ENCODE results near the gene TMEM86B. TPM values are rescaled to one million over a fixed set of nuclear protein-coding genes. Genes with fewer than 3 reads are reported as not detected.
A peak's percentile ranks its signal among the peaks of the same experiment; 100 is the strongest.

The TMEM86B gene
- total RNA-seq, 2 experiments from 2014 or later = 11.7 to 11.8 TPM

- peak in 10 of 14 experiments; percentile 19 to 70 (median 46) for DNase-seq
- peak overlapping the region; percentile 89 for H3K4me3 Mint-ChIP-seq
- peak; percentile 6 for ATAC-seq (ENCODE audit: poor library complexity)
Measured at GRCh38 chr19:55251341-55252081, 22.9 kb upstream of the TMEM86B start.

DNA sequence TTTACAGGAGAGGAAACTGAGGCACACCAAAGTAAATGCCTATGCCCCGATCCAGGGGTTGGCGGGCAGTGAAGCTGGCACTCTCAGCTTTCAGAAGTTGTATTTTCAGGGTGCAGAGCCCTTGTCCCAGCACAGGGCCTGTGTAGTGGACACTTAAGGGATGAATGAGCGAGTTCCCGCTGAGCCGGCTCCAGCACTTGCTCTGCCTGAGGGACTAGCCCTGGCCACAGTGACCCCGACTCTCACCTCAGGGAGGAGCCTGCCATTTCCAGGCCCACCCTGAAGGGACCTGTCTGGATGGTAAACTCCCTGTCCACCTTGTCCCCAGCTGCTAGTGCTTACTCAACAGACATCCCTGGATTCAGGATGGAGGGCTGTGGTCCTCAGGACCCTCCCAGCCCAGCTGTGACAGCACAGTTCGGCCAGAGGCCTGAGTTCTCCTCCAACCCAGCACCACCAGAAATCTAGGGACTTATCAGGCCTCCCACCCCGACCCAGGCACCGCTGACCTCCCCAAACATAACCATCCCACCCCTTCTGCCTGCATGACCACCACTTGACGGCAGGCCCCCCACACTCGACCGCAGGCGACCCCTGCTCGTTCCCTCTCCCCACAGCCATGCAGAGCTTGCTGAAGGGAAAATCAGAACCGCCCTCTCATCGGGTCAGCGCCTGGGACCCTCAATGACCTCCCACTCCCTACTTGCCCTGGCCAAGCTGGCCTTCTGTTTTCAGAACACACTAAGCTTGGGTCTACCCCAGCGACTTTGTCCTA is 21.9 kb upstream of the TMEM86B start:
- Mint-ChIP-seq H3K4me1 (ENCODE audit: low read depth) (peaks cover 63% of the 10 kb centered on the region), H3K9me3 (no peaks in the 10 kb centered on the region), H3K36me3 (ENCODE audit: low read depth) (peaks cover 48% of the 10 kb centered on the region), H3K4me3 (peak overlapping the region; percentile 89), H3K27me3 (no peaks in the 10 kb centered on the region), H3K27ac (peak overlapping the region; percentile 96)
- ChIA-PET CTCF (no interaction called here), POLR2A (interaction anchor here (1.0 kb wide), 1 partner anchor 9 kb away, joined by 6 read pairs; the partner anchor contains the start of gene PPP6R1)
- DNase-seq (no peak), ATAC-seq (ENCODE audit: poor library complexity) (no peak)
- Histone ChIP-seq H3K27me3 (ENCODE audit: control insufficient read depth in 1 of 2, insufficient read depth in 2 of 2, low read length in 2 of 2) (no peaks in the 10 kb centered on the region), H3K4me1 (ENCODE audit: insufficient read depth, low read length) (peaks cover 86% of the 10 kb centered on the region), H3K9me3 (ENCODE audit: control insufficient read depth in 1 of 2, insufficient read depth in 1 of 2, low read length in 2 of 2) (no peaks in the 10 kb centered on the region), H3K36me3 (ENCODE audit: insufficient read depth, low read length) (peaks cover 36% of the 10 kb centered on the region), H3K4me3 (ENCODE audit: low read length) (no peak overlapping the region), H3K27ac (ENCODE audit: low read depth in 1 of 2, low read length in 2 of 2) (peak overlapping the region; percentile 58 to 74)
- intact Hi-C loops (cut with DNase I, micrococcal nuclease) = loop anchor here (5.0 to 10.0 kb wide), 5 partner anchors 33 to 384 kb away; partner anchors contain the start of genes ZNF524 (in 1 of the 2) and ZNF865 (in 1 of the 2)
- TF ChIP-seq, protein P1, sequence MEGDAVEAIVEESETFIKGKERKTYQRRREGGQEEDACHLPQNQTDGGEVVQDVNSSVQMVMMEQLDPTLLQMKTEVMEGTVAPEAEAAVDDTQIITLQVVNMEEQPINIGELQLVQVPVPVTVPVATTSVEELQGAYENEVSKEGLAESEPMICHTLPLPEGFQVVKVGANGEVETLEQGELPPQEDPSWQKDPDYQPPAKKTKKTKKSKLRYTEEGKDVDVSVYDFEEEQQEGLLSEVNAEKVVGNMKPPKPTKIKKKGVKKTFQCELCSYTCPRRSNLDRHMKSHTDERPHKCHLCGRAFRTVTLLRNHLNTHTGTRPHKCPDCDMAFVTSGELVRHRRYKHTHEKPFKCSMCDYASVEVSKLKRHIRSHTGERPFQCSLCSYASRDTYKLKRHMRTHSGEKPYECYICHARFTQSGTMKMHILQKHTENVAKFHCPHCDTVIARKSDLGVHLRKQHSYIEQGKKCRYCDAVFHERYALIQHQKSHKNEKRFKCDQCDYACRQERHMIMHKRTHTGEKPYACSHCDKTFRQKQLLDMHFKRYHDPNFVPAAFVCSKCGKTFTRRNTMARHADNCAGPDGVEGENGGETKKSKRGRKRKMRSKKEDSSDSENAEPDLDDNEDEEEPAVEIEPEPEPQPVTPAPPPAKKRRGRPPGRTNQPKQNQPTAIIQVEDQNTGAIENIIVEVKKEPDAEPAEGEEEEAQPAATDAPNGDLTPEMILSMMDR (IDR thresholded peaks at IDR 0.05) = no peak

More at GRCh38 chr19:55251341-55252081, 22.9 kb upstream of the TMEM86B start:
- intact Hi-C loops (cut with DNase I, micrococcal nuclease) = loop anchor here (5.0 to 10.0 kb wide), 5 partner anchors 34 to 383 kb away; partner anchors contain the start of genes ZNF524 (in 1 of the 2) and ZNF865 (in 1 of the 2)
- H3K9me3 Mint-ChIP-seq = no peaks in the 10 kb centered on the region
- TF ChIP-seq, protein P1 (IDR thresholded peaks at IDR 0.05) = no peak
- CTCF ChIA-PET = interaction anchor here (0.9 kb wide), 1 partner anchor 9 kb away, joined by 3 read pairs; no protein-coding TSS in a partner anchor
- Histone ChIP-seq H3K9me3 (ENCODE audit: control insufficient read depth in 1 of 2, insufficient read depth in 1 of 2, low read length in 2 of 2) (no peaks in the 10 kb centered on the region), H3K27ac (ENCODE audit: low read depth in 1 of 2, low read length in 2 of 2) (peak overlapping the region; percentile 58 to 74), H3K36me3 (ENCODE audit: insufficient read depth, low read length) (peaks cover 26% of the 10 kb centered on the region), H3K27me3 (ENCODE audit: control insufficient read depth in 1 of 2, insufficient read depth in 2 of 2, low read length in 2 of 2) (no peaks in the 10 kb centered on the region), H3K4me1 (ENCODE audit: insufficient read depth, low read length) (peaks cover 96% of the 10 kb centered on the region), H3K4me3 (ENCODE audit: low read length) (peak overlapping the region; percentile 3)
- peak overlapping the region; percentile 96 for H3K27ac Mint-ChIP-seq
- H3K36me3 Mint-ChIP-seq (ENCODE audit: low read depth) = peaks cover 53% of the 10 kb centered on the region
- H3K4me1 Mint-ChIP-seq (ENCODE audit: low read depth) = peaks cover 73% of the 10 kb centered on the region
- no peaks in the 10 kb centered on the region for H3K27me3 Mint-ChIP-seq
- POLR2A ChIA-PET = interaction anchor here (1.0 kb wide), 1 partner anchor 8 kb away, joined by 6 read pairs; the partner anchor contains the start of gene PPP6R1

DNA sequence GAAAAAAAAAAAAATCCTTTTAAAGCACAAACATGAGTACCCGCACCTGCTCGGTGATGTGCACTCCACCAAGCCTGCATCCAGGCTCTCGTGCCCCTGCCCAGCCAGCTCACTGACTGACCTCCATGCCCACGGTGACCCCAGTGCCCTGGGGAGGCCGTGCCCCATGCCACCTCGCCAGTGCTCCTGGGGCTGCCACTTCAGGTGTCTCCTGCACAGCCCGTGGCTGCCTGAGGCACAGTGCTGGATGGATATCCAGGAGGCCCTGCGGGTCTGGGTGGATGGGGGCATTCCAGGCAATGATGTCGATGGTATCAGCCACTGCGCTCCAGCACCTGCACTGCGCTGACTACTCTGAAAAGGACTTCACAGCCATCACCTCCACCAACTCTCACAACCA is 21.3 kb upstream of the TMEM86B start:
- peaks cover 42% of the 10 kb centered on the region for H3K36me3 ChIP-seq (ENCODE audit: insufficient read depth, low read length)
- DNase-seq (no peak), ATAC-seq (ENCODE audit: poor library complexity) (no peak)
- peaks cover 80% of the 10 kb centered on the region for H3K4me1 ChIP-seq (ENCODE audit: insufficient read depth, low read length)
- no peak overlapping the region for H3K4me3 ChIP-seq (ENCODE audit: low read length)
- Mint-ChIP-seq H3K4me1 (ENCODE audit: low read depth) (peaks cover 57% of the 10 kb centered on the region), H3K4me3 (no peak overlapping the region), H3K36me3 (ENCODE audit: low read depth) (peaks cover 49% of the 10 kb centered on the region), H3K27ac (no peak overlapping the region), H3K27me3 (no peaks in the 10 kb centered on the region), H3K9me3 (no peaks in the 10 kb centered on the region)
- POLR2A ChIA-PET = interaction anchor here (0.6 kb wide), 1 partner anchor 10 kb away, joined by 3 read pairs; no protein-coding TSS in a partner anchor
- no peaks in the 10 kb centered on the region for H3K9me3 ChIP-seq (ENCODE audit: control insufficient read depth in 1 of 2, insufficient read depth in 1 of 2, low read length in 2 of 2)
- TF ChIP-seq, protein P1 (IDR thresholded peaks at IDR 0.05) = no peak
- CTCF ChIA-PET = no interaction called here
- no peak overlapping the region for H3K27ac ChIP-seq (ENCODE audit: low read depth in 1 of 2, low read length in 2 of 2)
- no peaks in the 10 kb centered on the region for H3K27me3 ChIP-seq (ENCODE audit: control insufficient read depth in 1 of 2, insufficient read depth in 2 of 2, low read length in 2 of 2)
- intact Hi-C loops (cut with DNase I, micrococcal nuclease) = loop anchor here (5.0 to 10.0 kb wide), 5 partner anchors 33 to 385 kb away; partner anchors contain the start of genes ZNF524 (in 1 of the 2) and ZNF865 (in 1 of the 2)
